ENCODE data around the gene CEACAM16.

- TF ChIP-seq CTCF (IDR thresholded peaks at IDR 0.05 in 2 of 3, conservative IDR thresholded peaks at IDR 0.05 in 1 of 3; ENCODE audit: borderline replicate concordance in 1 of 3, insufficient read depth in 1 of 3, low read depth in 2 of 3, low read length in 2 of 3) (no peak), POLR2A (IDR thresholded peaks at IDR 0.05; ENCODE audit: borderline replicate concordance, extremely low read depth, insufficient read depth, insufficient read length) (no peak), JUND (IDR thresholded peaks at IDR 0.05) (no peak), YY1 (IDR thresholded peaks at IDR 0.05; ENCODE audit: extremely low read depth, insufficient replicate concordance, low read depth, low read length) (no peak), TCF7L2 (IDR thresholded peaks at IDR 0.05; ENCODE audit: borderline replicate concordance, extremely low read depth, insufficient read depth, insufficient read length) (no peak)
Observed at GRCh38 chr19:44668985-44669764, 29.8 kb upstream of the CEACAM16 start.

All from HCT116 (cell line).